SU-DHL-6 (cell line): ENCODE measurements around the gene CYP4V2.

Experiments used
- H2AFZ ChIP-seq: fragments of 200-600 bp; sonication (generic); 2 replicates; pipeline ENCODE4 v1.6.1; 2014; ENCODE audit warnings: low read depth, mild to moderate bottlenecking, moderate library complexity, mixed read lengths, antibody characterized with exemption, low read length; ENCODE audit not compliant: severe bottlenecking
- H3F3A ChIP-seq: fragments of 200-600 bp; shearing (Covaris generic); 2 replicates; pipeline ENCODE4 v1.6.0; 2016; ENCODE audit warnings: antibody characterized with exemption, mild to moderate bottlenecking; ENCODE audit not compliant: insufficient read depth
- H3K27ac ChIP-seq: fragments of 200-600 bp; sonication (generic); 2 replicates; pipeline ENCODE4 v1.5.1; 2016; ENCODE audit warnings: low read depth, mild to moderate bottlenecking, low read length, moderate library complexity, mixed read lengths
- H3K27me3 ChIP-seq: fragments of 200-600 bp; sonication (generic), shearing (Covaris generic); 2 replicates; pipeline ENCODE4 v1.6.0; 2014; ENCODE audit warnings: mild to moderate bottlenecking, low read length
- H3K36me3 ChIP-seq: fragments of 200-600 bp; sonication (generic); 2 replicates; pipeline ENCODE4 v1.6.1; 2014; ENCODE audit warnings: mild to moderate bottlenecking, low read length, mixed read lengths
- H3K4me2 ChIP-seq: fragments of 300-600, 200-600 bp; shearing (Covaris generic), sonication (generic); 2 replicates; pipeline ENCODE4 v1.6.0; 2014; ENCODE audit warnings: low read length, low read depth, mild to moderate bottlenecking; ENCODE audit not compliant: poor library complexity, severe bottlenecking
- H3K4me3 ChIP-seq: fragments of 200-600 bp; sonication (generic); 2 replicates; pipeline ENCODE4 v1.5.1; 2014; ENCODE audit warnings: antibody characterized with exemption, low read length, mild to moderate bottlenecking, mixed read lengths; ENCODE audit not compliant: insufficient read depth, poor library complexity, severe bottlenecking
- H3K79me2 ChIP-seq: fragments of 200-600 bp; sonication (generic); 2 replicates; pipeline ENCODE4 v1.6.1; 2014; ENCODE audit warnings: mild to moderate bottlenecking, low read length, moderate library complexity; ENCODE audit not compliant: insufficient read depth
- H3K9ac ChIP-seq: fragments of 200-600 bp; sonication (generic); 2 replicates; pipeline ENCODE4 v1.7.0; 2014; ENCODE audit warnings: mild to moderate bottlenecking, low read length
- H3K9me2 ChIP-seq: fragments of 200-600 bp; sonication (generic); replicated peaks from 2 replicates; pipeline ENCODE4 v1.6.1; 2014; ENCODE audit warnings: low read length; ENCODE audit not compliant: insufficient read depth
- H3K9me3 ChIP-seq: fragments of 200-600 bp; sonication (generic); 2 replicates; pipeline ENCODE4 v1.6.1; 2014; ENCODE audit warnings: low read length, mixed read lengths; ENCODE audit not compliant: insufficient read depth
- H4K20me1 ChIP-seq: fragments of 200-600 bp; sonication (generic); 2 replicates; pipeline ENCODE4 v1.6.1; 2014; ENCODE audit warnings: low read depth, mild to moderate bottlenecking, antibody characterized with exemption, low read length, moderate library complexity, mixed read lengths
- CTCF ChIP-seq: fragments of 200-600 bp; sonication (generic); IDR thresholded peaks from one replicate; pipeline ENCODE4 v1.5.1; 2017; ENCODE audit warnings: antibody characterized with exemption, mild to moderate bottlenecking, low read length, moderate library complexity; ENCODE audit not compliant: insufficient read depth, poor library complexity, severe bottlenecking
- EZH2phosphoT487 ChIP-seq: fragments of 200-600 bp; sonication (generic), shearing (Covaris generic); conservative IDR thresholded peaks from 2 replicates; pipeline ENCODE4 v1.6.1; 2018; ENCODE audit warnings: mild to moderate bottlenecking, antibody characterized with exemption, low read length, moderate library complexity, mixed read lengths

The CYP4V2 gene

GRCh38 chr4:186166852-186167512 lies 24.4 kb upstream of the CYP4V2 start:
- Histone ChIP-seq H3K9ac (no peak overlapping the region), H3K9me3 (no peaks in the 10 kb centered on the region), H3K9me2 (no peaks in the 10 kb centered on the region), H4K20me1 (no peaks in the 10 kb centered on the region), H2AFZ (no peak overlapping the region), H3F3A (no peaks in the 10 kb centered on the region), H3K36me3 (no peaks in the 10 kb centered on the region), H3K4me2 (no peak overlapping the region), H3K4me3 (no peak overlapping the region), H3K27me3 (no peaks in the 10 kb centered on the region), H3K79me2 (no peaks in the 10 kb centered on the region), H3K27ac (no peak overlapping the region)
- TF ChIP-seq EZH2phosphoT487 (no peak), CTCF (no peak)

GRCh38 chr4:186167605-186168004 lies 23.8 kb upstream of the CYP4V2 start:
- no peak overlapping the region for H3K4me3 ChIP-seq
- no peak overlapping the region for H3K9ac ChIP-seq
- TF ChIP-seq EZH2phosphoT487, result no peak
- TF ChIP-seq CTCF, result no peak
- no peak overlapping the region for H2AFZ ChIP-seq
- no peaks in the 10 kb centered on the region for H3F3A ChIP-seq
- no peaks in the 10 kb centered on the region for H4K20me1 ChIP-seq
- no peaks in the 10 kb centered on the region for H3K9me3 ChIP-seq
- no peaks in the 10 kb centered on the region for H3K36me3 ChIP-seq
- no peaks in the 10 kb centered on the region for H3K79me2 ChIP-seq
- no peak overlapping the region for H3K27ac ChIP-seq
- no peak overlapping the region for H3K4me2 ChIP-seq
- H3K9me2 ChIP-seq, result no peaks in the 10 kb centered on the region
- no peaks in the 10 kb centered on the region for H3K27me3 ChIP-seq

- no peak overlapping the region for H3K27ac ChIP-seq
- H4K20me1 ChIP-seq, result no peaks in the 10 kb centered on the region
- no peaks in the 10 kb centered on the region for H3K36me3 ChIP-seq
- no peak overlapping the region for H3K9ac ChIP-seq
- no peak overlapping the region for H3K4me2 ChIP-seq
- no peaks in the 10 kb centered on the region for H3K9me3 ChIP-seq
- no peaks in the 10 kb centered on the region for H3F3A ChIP-seq
- no peaks in the 10 kb centered on the region for H3K27me3 ChIP-seq
- no peak overlapping the region for H2AFZ ChIP-seq
- no peaks in the 10 kb centered on the region for H3K9me2 ChIP-seq
- no peaks in the 10 kb centered on the region for H3K79me2 ChIP-seq
- H3K4me3 ChIP-seq, result no peak overlapping the region
- TF ChIP-seq EZH2phosphoT487, result no peak
- no peak for TF ChIP-seq CTCF
Observed at GRCh38 chr4:186168750-186169149, 22.6 kb upstream of the CYP4V2 start.
